K562 (cell line): ENCODE measurements around the gene USP17L21.
"Not testable (repeated sequence)": the region's sequence is repeated elsewhere in the genome, so short reads cannot be mapped to it uniquely, and the experiment has no call there.

Experiments used
- CBX1 ChIP-seq: sonication (generic); IDR thresholded peaks from 2 replicates; pipeline ENCODE4 v1.6.1; 2016; ENCODE audit warnings: antibody characterized with exemption, low read depth, mild to moderate bottlenecking
- CTBP1 ChIP-seq: fragments of 450-650 bp; IDR thresholded peaks from 2 replicates; pipeline ENCODE4 v1.6.1; 2016; ENCODE audit warnings: borderline replicate concordance
- HDAC2 ChIP-seq: fragments of 450-650 bp; IDR thresholded peaks from 2 replicates; pipeline ENCODE4 v1.6.1; 2016; ENCODE audit warnings: mild to moderate bottlenecking
- NBN ChIP-seq: fragments of 450-650 bp; IDR thresholded peaks from 2 replicates; pipeline ENCODE4 v1.6.1; 2016; ENCODE audit warnings: low read depth, mild to moderate bottlenecking
- NFIC ChIP-seq: fragments of 450-650 bp; IDR thresholded peaks from 2 replicates; pipeline ENCODE4 v1.6.1; 2017; ENCODE audit warnings: mild to moderate bottlenecking, inconsistent platforms
- POLR2A ChIP-seq: fragments of 450-650 bp; conservative IDR thresholded peaks from 2 replicates; pipeline ENCODE4 v1.6.1; 2016
- RCOR1 ChIP-seq, 2 experiments: IDR thresholded peaks; 2 replicates each; pipeline ENCODE4 v1.6.1; 2012; ENCODE audit warnings: low read depth in 2 of 2, low read length in 2 of 2, borderline replicate concordance in 1 of 2, improper control_type of control experiment in 1 of 2
- SIN3B ChIP-seq: fragments of 450-650 bp; IDR thresholded peaks from 2 replicates; pipeline ENCODE4 v1.6.1; 2017; ENCODE audit warnings: low read depth, mild to moderate bottlenecking, moderate library complexity
- TAF1 ChIP-seq: IDR thresholded peaks from 2 replicates; pipeline ENCODE4 v1.6.1; 2011; ENCODE audit warnings: mild to moderate bottlenecking, low read length, moderate library complexity; ENCODE audit not compliant: insufficient read depth, control insufficient read depth, severe bottlenecking; ENCODE audit errors: extremely low read depth
- TAF7 ChIP-seq: fragments of 450-650 bp; IDR thresholded peaks from 2 replicates; pipeline ENCODE4 v1.6.1; 2016; ENCODE audit warnings: missing genetic modification characterization, missing compliant biosample characterization
- ZBTB33 ChIP-seq: sonication (generic); formaldehyde crosslinking; IDR thresholded peaks from 2 replicates; pipeline ENCODE4 v1.8.1; 2023; ENCODE audit warnings: mild to moderate bottlenecking, missing genetic modification reagents
- ZBTB9 ChIP-seq: fragments of 450-650 bp; formaldehyde crosslinking; IDR thresholded peaks from 2 replicates; pipeline ENCODE4 v1.4.0; 2020; ENCODE audit warnings: mild to moderate bottlenecking, moderate library complexity
- ZNF146 ChIP-seq: IDR thresholded peaks from one replicate; pipeline ENCODE4 v1.6.1; 2018; ENCODE audit warnings: missing compliant biosample characterization; ENCODE audit not compliant: unreplicated experiment

- not testable (repeated sequence) for TF ChIP-seq POLR2A; NBN; ZBTB9 (CRISPR knock-in tag); ZBTB33; CBX1; CTBP1; NFIC; TAF7 (tag); ZNF146 (CRISPR knock-in tag); RCOR1 (IDR thresholded peaks at IDR 0.05; ENCODE audit: borderline replicate concordance in 1 of 2, low read depth in 2 of 2, low read length in 2 of 2); HDAC2; SIN3B; TAF1
Observed at GRCh38 chr4:9271719-9272118, 9.0 kb downstream of the USP17L21 start.
